NCI-H1417 treated with DMSO at 0.1 percent for 48 hours (cell line): ENCODE data around the gene CTIF.

Experiments used
- DNase-seq: peaks from one replicate; lab custom pipeline; 2025; lab: John Stamatoyannopoulos, UW

The CTIF gene

DNA sequence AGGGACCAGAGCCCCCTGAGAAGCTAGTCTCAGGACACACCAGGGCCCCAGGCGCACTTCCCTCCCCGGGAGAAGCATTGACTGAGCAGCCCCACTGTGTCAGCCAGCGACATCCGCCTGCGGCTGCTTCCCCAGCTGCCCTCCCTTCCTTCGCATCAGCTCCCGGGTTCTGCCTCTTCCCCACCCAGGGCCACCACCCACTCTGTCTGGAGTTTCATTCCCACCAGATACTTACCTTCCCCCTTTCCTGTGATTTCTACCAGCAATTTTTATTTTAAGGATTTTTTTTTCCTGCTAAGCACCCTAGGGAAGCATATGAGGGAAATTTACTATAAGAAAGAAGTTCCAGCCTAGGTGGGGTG, 312.7 kb downstream of the CTIF start:
- no peak for DNase-seq

- no peak for DNase-seq
Observed at GRCh38 chr18:48852292-48852691, 313.5 kb downstream of the CTIF start.

DNA sequence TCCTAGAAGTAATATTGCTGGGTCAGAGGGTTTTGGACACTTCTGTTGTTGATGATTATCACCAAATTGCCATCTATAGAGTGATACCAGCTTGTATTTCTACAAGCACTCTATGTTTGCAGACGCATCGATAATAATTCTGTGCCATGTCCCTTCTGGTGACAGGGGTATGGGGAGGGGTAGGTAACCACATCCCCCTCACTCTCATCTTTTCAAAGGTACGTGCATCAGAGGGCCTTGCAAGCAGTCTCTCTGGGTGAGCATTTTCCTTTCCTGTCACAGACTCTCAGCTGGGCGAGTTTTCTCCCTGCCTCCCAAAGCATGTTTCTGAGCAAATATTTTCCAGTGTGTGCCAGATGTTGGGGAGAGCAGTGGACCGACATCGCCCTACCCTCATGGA, 314.0 kb downstream of the CTIF start:
- DNase-seq, result no peak

DNA sequence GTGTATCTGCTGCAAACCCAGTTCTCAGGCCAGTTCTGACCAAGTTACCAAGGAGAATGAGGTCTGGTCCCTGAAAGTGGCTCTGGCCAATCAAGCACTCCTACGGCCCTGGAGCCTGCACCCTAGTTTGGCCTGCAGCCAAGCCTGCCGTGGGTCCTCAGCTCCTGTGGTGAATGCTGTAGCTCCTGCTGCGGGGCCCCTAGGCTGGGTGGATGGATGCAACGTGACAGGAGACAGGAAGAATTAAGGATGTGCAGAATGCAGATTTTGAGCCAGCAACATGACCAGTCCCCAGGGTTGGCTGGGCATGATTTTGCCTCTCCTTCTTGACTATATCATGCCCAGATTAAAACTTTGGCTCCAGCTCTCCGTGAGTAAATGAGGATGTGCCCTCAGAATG, 314.8 kb downstream of the CTIF start:
- DNase-seq, result no peak

- DNase-seq, result no peak
Observed at GRCh38 chr18:48854780-48855179, 315.9 kb downstream of the CTIF start.

- DNase-seq, result no peak
Observed at GRCh38 chr18:48855422-48856377, 316.9 kb downstream of the CTIF start.

GRCh38 chr18:48857023-48857694, 318.3 kb downstream of the CTIF start:
- no peak for DNase-seq

DNA sequence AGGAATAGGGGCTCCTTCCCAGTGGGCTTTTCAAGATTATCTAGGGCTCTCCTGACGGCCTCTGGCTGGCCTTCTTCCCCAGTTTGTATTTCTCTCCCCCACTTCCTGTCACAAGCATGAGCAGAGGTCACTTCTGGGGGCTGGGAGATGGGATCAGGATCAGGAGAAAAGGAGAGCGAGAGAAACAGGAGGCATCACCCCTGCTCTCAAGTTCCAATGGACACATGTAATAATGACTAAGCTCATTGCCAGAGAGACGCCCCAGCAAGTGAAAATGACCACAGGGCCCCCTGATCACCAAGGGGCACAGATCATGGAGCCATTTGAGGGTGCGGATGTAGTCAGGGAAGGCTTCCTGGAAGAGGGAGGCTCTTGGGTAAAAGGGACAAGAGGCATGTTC, 319.8 kb downstream of the CTIF start:
- no peak for DNase-seq

DNA sequence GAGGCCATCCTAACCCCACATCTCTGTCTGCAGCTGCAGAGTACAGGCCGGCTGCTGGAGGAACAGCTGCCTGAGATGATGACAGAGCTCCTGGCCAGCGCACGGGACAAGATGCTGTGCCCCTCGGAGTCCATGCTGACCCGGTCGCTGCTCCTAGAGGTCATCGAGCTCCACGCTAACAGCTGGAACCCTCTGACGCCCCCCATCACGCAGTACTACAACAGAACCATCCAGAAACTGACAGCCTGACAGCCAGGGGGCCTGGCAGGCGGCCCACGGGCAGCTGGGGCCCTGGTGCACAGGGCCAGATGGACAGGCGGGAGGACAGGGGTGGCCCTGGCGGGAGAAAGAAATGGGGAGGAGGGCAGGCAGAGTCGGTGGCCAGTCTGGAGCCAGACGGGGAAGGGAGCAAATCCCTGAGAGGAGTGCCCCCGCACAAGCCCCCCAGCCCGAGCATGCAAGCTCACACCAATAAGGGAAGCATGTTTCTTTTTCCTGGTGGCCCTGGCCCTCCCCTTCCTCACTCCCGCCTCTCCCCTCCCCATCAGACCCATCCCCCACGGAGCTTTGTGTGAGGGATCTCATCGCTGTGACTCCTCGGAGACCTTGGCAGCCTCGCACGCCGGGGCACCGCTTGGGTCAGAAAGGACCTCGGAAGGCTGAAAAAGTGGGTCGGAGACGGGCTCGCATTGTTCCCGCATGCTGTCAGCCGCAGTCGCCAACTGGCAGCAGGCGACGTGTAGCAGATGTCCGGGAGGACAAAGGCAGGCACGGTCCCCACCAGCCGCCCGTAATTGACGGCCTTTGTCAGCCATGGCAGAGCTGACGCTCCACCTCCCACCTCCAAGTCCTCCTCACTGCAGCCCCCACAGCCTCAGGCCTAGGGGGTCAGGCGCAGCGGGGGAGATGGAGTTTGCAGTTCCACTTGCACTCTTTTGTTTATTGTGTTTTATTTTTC, 320.8 kb downstream of the CTIF start:
- no peak for DNase-seq

DNA sequence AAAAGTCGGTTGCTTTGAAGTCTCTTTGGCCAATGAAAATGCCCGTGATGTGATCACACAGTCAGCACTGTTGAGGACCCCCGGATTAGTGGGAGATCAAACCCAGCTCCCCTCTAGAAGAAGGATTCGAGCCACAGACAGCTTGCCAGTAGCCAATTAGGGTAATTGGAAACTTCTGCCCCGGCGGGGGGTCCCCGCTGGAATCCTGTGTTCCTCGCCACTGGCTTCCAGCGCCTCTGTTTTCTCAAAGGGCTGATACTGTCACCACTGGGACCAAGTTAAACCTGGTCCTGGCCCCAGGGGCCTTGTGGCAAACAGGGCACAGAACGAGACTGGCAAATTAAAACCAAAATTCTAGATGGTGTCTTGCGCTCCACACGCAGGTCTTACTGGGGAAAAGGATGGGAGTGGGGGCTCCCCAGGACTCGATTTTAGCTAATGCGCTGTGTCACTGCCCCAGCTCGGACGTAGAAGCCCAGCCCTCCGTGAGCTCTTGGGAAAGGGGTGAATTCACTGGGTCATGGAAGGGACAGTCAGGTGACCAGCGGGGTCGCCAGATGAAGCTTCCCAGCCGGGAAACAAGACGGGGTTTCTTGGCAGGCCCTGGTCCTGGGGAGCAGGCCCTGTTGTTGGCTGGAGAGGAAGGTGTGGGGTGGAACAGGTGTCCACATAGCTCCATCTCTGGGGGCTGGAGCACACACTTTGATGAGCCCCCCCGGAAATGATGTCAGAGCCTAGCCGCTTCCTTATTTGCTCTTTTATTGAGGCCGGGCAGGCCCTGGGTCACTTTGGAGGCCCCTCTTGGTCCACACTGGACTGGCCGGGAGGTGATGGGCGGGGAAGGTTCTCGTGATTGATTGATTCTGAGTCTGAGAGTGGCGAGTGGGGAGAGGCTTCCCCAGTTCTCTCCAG, 321.7 kb downstream of the CTIF start:
- no peak for DNase-seq

GRCh38 chr18:48861181-48861708, 322.4 kb downstream of the CTIF start:
- no peak for DNase-seq

- no peak for DNase-seq
Observed at GRCh38 chr18:48862132-48862531, 323.3 kb downstream of the CTIF start.

DNA sequence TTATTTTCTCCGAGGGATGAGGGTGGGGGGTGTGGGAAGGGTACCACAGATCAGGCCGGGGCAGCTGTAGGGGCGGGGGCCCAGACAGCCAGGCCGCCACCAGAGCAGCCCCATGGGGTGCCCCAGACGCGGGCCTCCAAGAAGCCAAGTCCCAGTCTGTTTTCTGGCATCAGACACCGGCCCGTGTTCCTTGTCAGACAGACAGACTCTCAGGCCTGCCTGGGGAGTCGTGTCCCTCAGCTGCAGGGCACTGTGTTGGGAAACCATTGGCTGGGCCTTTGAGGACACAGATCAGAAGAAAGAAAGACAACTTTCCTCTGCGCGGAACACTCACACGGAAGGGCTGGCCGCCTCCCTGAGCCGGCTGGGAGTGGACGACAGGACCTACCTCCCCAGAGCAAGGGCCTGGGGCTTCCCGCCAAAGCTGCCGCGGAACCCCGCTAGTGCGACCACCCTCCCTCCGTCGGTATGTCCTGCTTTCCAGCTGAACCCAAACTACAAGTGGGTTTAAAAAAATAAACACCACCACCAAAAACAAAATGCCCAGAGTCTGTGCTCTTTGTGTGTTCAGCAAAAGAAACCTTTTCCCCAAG, 323.9 kb downstream of the CTIF start:
- DNase-seq, result no peak

DNA sequence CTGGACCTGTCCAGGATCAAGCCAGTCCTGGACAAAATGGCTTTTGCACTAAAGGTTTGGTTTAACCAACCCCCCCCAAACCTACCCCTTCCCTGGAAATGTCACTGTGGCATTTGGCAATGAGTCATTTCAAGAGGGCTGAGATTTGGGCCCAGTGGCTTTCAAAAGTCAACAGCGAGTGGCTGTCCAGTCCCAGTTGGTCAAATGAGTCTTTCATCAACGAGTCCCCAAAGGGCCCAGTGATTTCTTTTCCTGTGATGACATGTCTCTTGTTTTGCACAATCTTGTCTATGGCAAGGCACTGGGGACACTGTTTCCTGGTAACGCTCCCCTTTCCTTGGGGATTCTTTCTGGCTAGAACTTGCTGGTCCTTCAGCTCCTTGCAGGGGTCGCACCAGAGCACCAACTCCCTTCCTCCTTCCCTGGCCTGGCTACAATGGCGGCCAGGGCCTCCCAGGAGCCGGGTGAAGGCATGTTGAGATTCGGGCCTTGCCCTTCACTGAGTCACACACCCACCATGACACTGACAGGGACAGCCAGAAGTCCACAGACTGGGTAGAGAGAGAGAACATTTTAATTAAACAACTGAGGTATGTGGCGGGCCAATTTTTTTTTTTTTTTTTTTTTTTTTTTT, 324.7 kb downstream of the CTIF start:
- no peak for DNase-seq

- no peak for DNase-seq
Observed at GRCh38 chr18:48864876-48865275, 326.0 kb downstream of the CTIF start.

DNA sequence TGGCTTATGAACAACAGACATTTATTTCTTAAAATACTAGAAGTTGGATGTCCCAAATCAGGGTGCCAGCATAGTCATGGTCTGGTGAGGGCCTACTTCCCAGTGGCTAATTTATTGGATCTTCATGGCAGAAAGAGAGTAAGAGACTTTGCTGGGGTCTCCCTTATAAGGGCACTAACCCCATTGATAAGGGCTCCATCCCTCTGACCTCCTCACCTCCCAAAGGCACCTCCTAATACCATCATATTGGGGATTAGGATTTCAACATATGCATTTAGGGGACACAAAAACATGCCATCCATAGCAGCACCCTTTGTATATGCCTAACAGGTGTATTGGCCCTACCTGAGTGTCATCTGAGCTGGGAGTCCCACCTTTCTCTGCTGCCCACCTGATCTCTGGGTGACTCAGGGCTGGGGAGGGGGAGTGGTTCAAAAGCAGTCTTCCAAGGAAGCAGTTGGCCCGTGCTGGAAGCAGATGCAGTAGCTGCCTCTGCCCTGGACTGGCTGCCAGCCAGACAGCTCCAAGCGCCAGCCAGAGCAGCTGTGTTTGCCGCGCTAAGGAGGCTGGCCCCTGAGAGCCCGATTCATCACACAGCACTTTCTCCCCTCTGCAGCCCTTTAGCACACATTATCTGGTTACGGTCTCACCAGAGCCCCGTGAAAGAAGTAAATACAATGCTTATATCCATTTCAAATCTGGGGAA, 327.4 kb downstream of the CTIF start:
- DNase-seq, result peak; percentile 27

GRCh38 chr18:48866856-48867255, 328.0 kb downstream of the CTIF start:
- DNase-seq, result no peak

DNA sequence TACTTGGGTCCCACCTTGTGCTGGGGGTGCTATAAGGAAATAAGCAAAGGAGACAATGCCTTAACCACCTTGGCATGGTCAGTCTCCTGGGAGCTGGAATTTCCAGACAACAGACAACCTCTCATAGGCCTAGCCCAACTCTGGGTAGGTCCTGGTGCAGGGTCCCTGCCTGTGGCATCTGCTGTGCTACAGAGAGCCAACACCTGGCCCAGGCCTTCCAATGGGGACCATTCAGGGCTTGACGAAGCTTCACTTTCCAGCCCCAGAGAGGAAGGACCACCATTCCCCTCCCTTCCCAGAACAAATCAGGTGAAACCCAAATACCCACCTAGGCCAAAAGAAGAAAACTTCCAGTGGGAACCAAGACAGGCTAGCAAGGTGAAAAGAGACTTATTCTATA, 329.1 kb downstream of the CTIF start:
- DNase-seq, result no peak
